Measurements from ENCODE around the gene PCNX2. TPM values are rescaled to one million over a fixed set of nuclear protein-coding genes. Genes with fewer than 3 reads are reported as not detected.

Gene PCNX2
- total and polyA plus RNA-seq, 4 donors, result 24.4 to 85.8 (median 29.8) TPM

DNA sequence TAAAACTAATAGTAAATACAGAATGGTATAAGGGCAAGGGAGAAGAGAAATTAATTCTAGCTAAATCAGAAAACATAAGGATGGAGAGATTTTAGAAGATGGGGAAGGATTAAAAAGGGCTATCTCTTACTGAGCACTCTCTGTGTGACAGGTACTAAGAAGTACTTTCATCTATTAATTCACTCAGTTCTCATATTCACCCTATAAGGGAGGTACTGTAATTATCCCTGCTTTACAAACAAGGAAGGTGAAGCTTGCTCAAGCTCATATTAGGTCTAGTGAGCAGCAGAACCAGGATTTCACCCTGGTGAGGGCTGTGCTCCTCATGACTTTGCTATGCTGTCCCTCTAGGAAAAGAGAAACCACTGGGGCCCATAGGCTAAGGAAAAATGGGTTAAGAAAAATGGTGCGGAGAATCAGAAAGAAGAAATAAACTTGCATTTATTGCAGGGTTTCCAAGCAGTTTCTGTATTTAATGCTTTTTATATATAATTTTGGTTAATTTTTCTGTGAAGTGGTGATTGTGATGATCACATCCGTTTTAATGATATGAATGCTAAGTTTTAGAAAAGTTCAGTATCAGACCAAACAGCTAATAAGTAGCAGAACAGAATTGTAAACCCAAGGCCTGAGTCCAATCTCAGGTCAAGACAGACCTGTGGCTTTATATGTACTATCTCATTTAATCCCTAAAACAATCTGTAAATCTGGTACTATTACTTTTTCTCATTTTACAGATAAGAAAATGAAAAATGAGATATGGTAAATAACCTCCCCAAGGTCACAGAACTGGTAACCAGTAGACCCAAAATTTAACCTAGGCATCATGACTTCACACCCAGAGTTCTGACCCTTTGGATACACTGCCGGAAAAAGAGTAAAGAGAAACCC is 1.7 kb downstream of the PCNX2 start:
- H3K27me3 ChIP-seq (ENCODE audit: control insufficient read depth, insufficient read depth, low read length), result no peaks in the 10 kb centered on the region
- no CpG with 5 or more reads among the region's 3 CpGs for WGBS (ENCODE audit: insufficient coverage)

DNA sequence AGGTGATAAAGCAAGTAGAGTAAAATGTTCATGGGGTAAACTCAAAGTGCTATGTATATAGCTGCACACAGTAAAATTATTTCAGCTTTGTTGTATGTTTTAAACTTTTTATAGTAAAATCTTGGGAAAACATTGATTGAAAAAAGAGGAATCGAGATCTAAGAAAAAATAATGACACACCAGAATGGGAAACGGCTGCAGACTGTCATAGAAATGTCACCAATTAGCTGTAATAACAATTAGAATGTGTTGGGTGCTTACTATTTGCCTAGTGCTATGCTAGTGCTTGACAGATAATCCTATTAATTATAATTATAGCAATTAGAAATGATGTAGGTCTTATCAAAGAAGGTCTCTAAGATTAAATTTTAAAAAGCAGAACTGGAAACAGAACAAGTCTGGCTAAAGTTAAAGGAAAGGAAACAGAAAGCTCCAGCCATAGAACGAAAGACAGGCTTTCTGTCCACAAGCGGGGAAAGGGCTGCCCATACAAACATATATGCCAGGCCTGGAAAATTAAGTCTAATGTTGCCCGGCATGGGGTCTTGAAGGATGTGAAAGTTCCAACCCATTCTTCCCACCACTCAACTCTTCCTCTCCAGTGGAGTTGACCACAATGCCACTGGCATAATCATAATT is 5.0 kb downstream of the PCNX2 start:
- Histone ChIP-seq H3K4me1 (ENCODE audit: control insufficient read depth, insufficient read depth, low read length) (peaks cover 5% of the 10 kb centered on the region), H3K27ac (ENCODE audit: low read depth, low read length) (no peak overlapping the region), H3K4me3 (ENCODE audit: low read depth, low read length) (no peak overlapping the region), H3K9me3 (ENCODE audit: control insufficient read depth, insufficient read depth, low read length) (no peaks in the 10 kb centered on the region), H3K27me3 (ENCODE audit: control insufficient read depth, insufficient read depth, low read length) (no peaks in the 10 kb centered on the region), H3K36me3 (ENCODE audit: control insufficient read depth, insufficient read depth, low read length) (no peaks in the 10 kb centered on the region)
- 78% methylated on average over 3 of the region's 5 CpGs for WGBS (ENCODE audit: insufficient coverage)
- no peak for DNase-seq (ENCODE audit: low read depth in 4 of 6, low spot score in 6 of 6)

More for the DNA sequence above, 1.7 kb downstream of the PCNX2 start:
- no peak for DNase-seq (ENCODE audit: low read depth in 4 of 6, low spot score in 6 of 6)
- Histone ChIP-seq H3K36me3 (ENCODE audit: control insufficient read depth, insufficient read depth, low read length) (no peaks in the 10 kb centered on the region), H3K9me3 (ENCODE audit: control insufficient read depth, insufficient read depth, low read length) (no peaks in the 10 kb centered on the region), H3K4me3 (ENCODE audit: low read depth, low read length) (no peak overlapping the region), H3K27ac (ENCODE audit: low read depth, low read length) (no peak overlapping the region), H3K4me1 (ENCODE audit: control insufficient read depth, insufficient read depth, low read length) (peaks cover 7% of the 10 kb centered on the region)

DNA sequence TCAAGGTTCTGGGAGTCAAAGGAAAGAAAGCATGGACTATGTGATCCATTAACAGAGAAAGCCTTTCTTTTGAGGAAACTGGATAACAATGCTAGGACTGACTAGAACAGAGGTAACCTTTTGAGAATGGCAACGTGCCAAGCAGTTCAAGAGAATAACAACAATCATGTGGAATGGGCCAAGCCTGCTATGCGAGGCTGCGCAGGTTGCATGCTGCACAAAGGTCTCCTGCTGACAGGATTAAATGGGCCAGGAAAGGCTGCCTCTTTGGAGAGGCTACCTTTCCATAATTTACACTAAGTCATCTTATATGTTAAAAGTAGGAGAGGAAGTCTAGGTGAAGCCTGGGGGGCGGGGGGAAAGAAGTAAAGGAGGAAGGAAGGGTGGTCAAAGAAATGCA is 5.8 kb downstream of the PCNX2 start:
- Histone ChIP-seq H3K36me3 (ENCODE audit: control insufficient read depth, insufficient read depth, low read length) (no peaks in the 10 kb centered on the region), H3K4me3 (ENCODE audit: low read depth, low read length) (no peak overlapping the region), H3K4me1 (ENCODE audit: control insufficient read depth, insufficient read depth, low read length) (no peaks in the 10 kb centered on the region), H3K27ac (ENCODE audit: low read depth, low read length) (no peak overlapping the region), H3K9me3 (ENCODE audit: control insufficient read depth, insufficient read depth, low read length) (no peaks in the 10 kb centered on the region), H3K27me3 (ENCODE audit: control insufficient read depth, insufficient read depth, low read length) (no peaks in the 10 kb centered on the region)
- no peak for DNase-seq (ENCODE audit: low read depth in 4 of 6, low spot score in 6 of 6)
- 60% methylated on average over 2 of the region's 4 CpGs for WGBS (ENCODE audit: insufficient coverage)

DNA sequence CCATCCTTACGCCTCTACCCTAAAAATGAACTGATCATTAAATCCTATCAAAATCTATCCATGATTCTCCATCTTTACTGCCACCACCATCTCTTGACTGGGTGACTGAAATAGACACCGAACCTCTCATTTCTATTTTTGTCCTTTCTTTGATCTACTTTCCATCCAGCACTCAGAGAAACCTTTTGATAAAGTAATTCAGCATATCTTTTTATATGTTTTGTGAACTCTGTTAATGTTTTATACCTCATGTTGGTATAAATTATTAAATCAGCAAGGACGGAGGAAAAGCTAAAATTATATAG is 13.0 kb downstream of the PCNX2 start:
- no peaks in the 10 kb centered on the region for H3K4me1 ChIP-seq (ENCODE audit: control insufficient read depth, insufficient read depth, low read length)
- no peaks in the 10 kb centered on the region for H3K36me3 ChIP-seq (ENCODE audit: control insufficient read depth, insufficient read depth, low read length)
- no peaks in the 10 kb centered on the region for H3K9me3 ChIP-seq (ENCODE audit: control insufficient read depth, insufficient read depth, low read length)
- no peaks in the 10 kb centered on the region for H3K27me3 ChIP-seq (ENCODE audit: control insufficient read depth, insufficient read depth, low read length)
- DNase-seq (ENCODE audit: low read depth in 4 of 6, low spot score in 6 of 6), result no peak
- 94% methylated on average over 1 of the region's 3 CpGs for WGBS (ENCODE audit: insufficient coverage)
- no peak overlapping the region for H3K27ac ChIP-seq (ENCODE audit: low read depth, low read length)
- no peak overlapping the region for H3K4me3 ChIP-seq (ENCODE audit: low read depth, low read length)

DNA sequence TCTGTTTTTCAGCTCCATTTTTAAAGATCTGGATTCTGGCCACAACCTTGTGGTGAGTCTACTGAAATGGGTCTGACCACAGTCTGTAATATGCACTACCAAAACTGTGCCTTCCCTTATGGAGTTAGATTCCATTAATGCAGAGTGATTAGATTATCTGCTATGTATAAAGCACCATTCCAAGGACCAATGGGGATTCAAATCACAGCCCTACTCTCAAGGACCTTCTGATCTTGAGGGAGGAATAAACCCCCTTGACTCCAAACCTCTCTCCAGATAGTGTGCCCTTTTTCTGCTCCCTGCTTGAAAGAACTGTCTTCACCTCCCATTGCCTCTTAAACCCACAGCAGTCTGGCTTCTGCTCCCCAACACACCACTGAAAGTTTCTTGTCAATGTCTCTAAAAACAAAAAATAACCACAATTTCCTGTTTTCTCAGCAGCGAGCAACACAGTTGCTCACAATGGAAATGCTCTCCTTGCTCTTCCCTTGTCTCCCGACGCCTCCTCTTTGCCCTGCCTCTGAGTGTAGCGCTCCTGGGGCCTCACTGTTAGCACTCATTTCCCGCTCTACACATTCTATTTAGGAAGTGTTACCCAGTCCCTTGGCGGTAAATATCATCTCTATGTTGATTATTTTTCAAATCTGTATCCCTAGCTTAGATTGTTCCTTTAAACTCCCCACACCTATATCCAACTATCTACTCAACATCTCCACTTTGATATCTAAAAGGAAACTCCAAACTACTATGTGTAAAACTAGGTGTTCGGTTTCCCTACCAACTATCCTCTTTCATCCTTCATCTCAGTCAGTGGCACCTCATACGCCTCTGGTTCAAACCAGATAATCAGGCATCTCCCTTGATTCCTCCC is 13.6 kb downstream of the PCNX2 start:
- Histone ChIP-seq H3K36me3 (ENCODE audit: control insufficient read depth, insufficient read depth, low read length) (no peaks in the 10 kb centered on the region), H3K9me3 (ENCODE audit: control insufficient read depth, insufficient read depth, low read length) (no peaks in the 10 kb centered on the region), H3K4me3 (ENCODE audit: low read depth, low read length) (no peak overlapping the region), H3K27ac (ENCODE audit: low read depth, low read length) (no peak overlapping the region), H3K27me3 (ENCODE audit: control insufficient read depth, insufficient read depth, low read length) (no peaks in the 10 kb centered on the region), H3K4me1 (ENCODE audit: control insufficient read depth, insufficient read depth, low read length) (no peaks in the 10 kb centered on the region)
- DNase-seq (ENCODE audit: low read depth in 4 of 6, low spot score in 6 of 6), result no peak
- 83% methylated on average over 7 of the region's 8 CpGs for WGBS (ENCODE audit: insufficient coverage)

DNA sequence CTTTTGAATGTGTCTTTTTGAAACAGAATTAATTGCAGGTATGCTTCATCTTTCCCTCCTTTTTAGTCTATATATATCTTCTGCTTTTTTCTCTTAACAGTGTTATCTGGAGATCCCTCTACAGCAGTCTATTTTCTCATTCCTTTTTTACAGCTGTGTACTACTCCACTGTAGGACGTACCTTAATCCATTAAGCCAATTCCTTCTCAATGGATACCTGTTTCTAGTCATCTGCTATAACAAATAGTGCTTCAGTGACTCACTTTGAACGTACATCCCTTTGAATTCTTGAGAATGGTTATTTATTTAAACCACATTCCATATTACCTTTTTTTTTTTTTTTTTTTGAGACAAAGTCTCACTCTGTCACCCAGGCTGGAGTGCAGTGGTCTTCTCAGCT is 15.6 kb downstream of the PCNX2 start:
- H3K4me1 ChIP-seq (ENCODE audit: control insufficient read depth, insufficient read depth, low read length), result no peaks in the 10 kb centered on the region
- no peak overlapping the region for H3K27ac ChIP-seq (ENCODE audit: low read depth, low read length)
- H3K27me3 ChIP-seq (ENCODE audit: control insufficient read depth, insufficient read depth, low read length), result no peaks in the 10 kb centered on the region
- 100% methylated on average over 1 of the region's 2 CpGs for WGBS (ENCODE audit: insufficient coverage)
- H3K4me3 ChIP-seq (ENCODE audit: low read depth, low read length), result no peak overlapping the region
- H3K9me3 ChIP-seq (ENCODE audit: control insufficient read depth, insufficient read depth, low read length), result no peaks in the 10 kb centered on the region
- H3K36me3 ChIP-seq (ENCODE audit: control insufficient read depth, insufficient read depth, low read length), result no peaks in the 10 kb centered on the region
- no peak for DNase-seq (ENCODE audit: low read depth in 4 of 6, low spot score in 6 of 6)

DNA sequence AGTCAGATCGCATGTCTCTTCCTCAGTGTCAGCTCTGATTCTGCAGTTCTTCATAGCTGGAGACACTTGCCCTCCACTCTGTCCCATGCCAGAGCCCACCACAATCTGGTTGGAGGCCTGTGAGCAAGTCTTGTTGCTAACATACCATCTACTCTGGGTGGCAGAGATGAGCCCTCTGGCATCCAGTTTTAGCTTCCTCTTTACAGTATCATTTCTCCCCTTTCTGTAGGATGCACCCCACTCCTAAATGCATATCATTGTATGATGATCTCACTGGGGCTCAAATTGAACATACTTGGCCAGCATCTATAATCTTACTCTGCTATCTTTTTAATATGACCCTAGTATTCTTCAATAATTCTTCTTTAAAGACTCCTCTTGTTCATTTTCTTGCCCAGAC is 16.9 kb downstream of the PCNX2 start:
- WGBS (ENCODE audit: insufficient coverage), result 90% methylated on average over 1 of the region's 1 CpG
- Histone ChIP-seq H3K36me3 (ENCODE audit: control insufficient read depth, insufficient read depth, low read length) (no peaks in the 10 kb centered on the region), H3K4me3 (ENCODE audit: low read depth, low read length) (no peak overlapping the region), H3K27me3 (ENCODE audit: control insufficient read depth, insufficient read depth, low read length) (no peaks in the 10 kb centered on the region), H3K9me3 (ENCODE audit: control insufficient read depth, insufficient read depth, low read length) (no peaks in the 10 kb centered on the region), H3K4me1 (ENCODE audit: control insufficient read depth, insufficient read depth, low read length) (no peaks in the 10 kb centered on the region), H3K27ac (ENCODE audit: low read depth, low read length) (no peak overlapping the region)
- no peak for DNase-seq (ENCODE audit: low read depth in 4 of 6, low spot score in 6 of 6)

DNA sequence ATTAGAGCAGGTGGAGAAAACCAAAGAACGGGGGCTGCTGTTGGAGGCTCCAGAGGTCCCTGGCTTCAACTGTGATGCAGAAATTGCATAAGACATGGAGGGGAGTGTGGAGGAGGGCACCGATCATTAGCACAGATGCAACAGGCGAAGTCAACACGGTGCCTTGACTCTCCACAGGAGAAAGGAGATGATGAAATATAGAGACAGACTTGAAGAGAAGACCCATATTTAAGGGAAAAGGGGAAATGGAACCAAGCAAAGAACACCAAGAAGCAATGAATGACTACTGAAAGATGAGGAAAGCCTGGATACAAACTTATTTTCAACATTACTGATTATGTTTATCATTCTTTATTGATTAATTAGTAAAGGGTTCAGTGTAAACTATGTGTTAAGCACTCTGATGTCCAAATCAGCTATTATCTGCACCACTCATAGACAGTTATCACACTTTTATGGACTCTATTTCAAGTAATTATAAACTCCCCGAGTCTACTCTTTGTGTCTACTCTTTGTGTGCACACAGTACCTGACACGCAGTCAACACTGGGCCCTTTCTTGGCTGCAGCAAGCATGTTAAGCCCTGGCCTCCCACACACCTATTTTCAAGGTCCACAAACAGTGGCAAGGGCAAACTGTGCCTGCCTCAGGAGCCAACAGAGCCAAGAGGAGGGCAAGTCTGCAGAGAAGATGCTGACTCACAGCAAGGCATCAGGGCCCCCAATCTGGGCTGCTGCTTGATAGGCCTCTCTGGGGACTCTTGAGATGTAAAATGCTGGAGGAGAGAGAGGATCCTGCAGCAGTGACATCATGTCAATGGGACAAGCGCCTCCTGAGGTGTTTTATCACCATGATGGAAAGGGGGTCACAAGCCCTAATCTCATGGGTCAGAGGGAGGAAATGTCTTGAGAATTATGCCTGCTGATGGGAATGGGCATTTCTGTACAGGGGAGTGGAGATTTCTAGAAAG is 17.6 kb downstream of the PCNX2 start:
- H3K27me3 ChIP-seq (ENCODE audit: control insufficient read depth, insufficient read depth, low read length), result no peaks in the 10 kb centered on the region
- DNase-seq (ENCODE audit: low read depth in 4 of 6, low spot score in 6 of 6), result no peak
- no peaks in the 10 kb centered on the region for H3K9me3 ChIP-seq (ENCODE audit: control insufficient read depth, insufficient read depth, low read length)
- H3K36me3 ChIP-seq (ENCODE audit: control insufficient read depth, insufficient read depth, low read length), result no peaks in the 10 kb centered on the region
- H3K4me3 ChIP-seq (ENCODE audit: low read depth, low read length), result no peak overlapping the region
- H3K27ac ChIP-seq (ENCODE audit: low read depth, low read length), result no peak overlapping the region
- no peaks in the 10 kb centered on the region for H3K4me1 ChIP-seq (ENCODE audit: control insufficient read depth, insufficient read depth, low read length)
- WGBS (ENCODE audit: insufficient coverage), result 88% methylated on average over 7 of the region's 7 CpGs

DNA sequence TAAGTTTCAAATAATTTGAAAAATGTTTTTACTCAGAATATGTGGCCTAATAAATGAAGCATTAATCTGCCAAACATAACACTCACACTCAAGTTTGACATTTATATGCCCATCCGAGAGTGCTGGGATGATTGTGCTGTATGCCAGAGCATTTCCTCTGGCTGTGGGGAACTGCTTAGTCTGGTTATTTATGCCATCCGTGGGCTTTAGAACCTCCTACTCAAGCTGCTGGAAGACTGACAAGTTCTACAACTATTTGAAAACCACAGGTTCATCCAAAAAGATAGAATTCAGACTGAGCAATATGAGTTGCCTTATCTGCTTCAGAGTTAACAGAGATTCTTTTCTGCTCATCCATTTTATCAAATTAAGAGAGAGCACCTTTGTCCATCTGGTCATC is 25.9 kb downstream of the PCNX2 start:
- H3K27ac ChIP-seq (ENCODE audit: low read depth, low read length), result no peak overlapping the region
- H3K9me3 ChIP-seq (ENCODE audit: control insufficient read depth, insufficient read depth, low read length), result no peaks in the 10 kb centered on the region
- H3K4me3 ChIP-seq (ENCODE audit: low read depth, low read length), result no peak overlapping the region
- DNase-seq (ENCODE audit: low read depth in 4 of 6, low spot score in 6 of 6), result no peak
- no peaks in the 10 kb centered on the region for H3K27me3 ChIP-seq (ENCODE audit: control insufficient read depth, insufficient read depth, low read length)
- H3K4me1 ChIP-seq (ENCODE audit: control insufficient read depth, insufficient read depth, low read length), result no peaks in the 10 kb centered on the region
- WGBS (ENCODE audit: insufficient coverage), result no CpG with 5 or more reads among the region's 2 CpGs
- H3K36me3 ChIP-seq (ENCODE audit: control insufficient read depth, insufficient read depth, low read length), result no peaks in the 10 kb centered on the region

Data from spinal cord (tissue), 10 donors.